Measurements from ENCODE around the gene PCDHB1.
A peak's percentile ranks its signal among the peaks of the same experiment; 100 is the strongest.

GRCh38 chr5:141094481-141095262 lies 43.5 kb downstream of the PCDHB1 start, which contains the start of gene PCDHB2:
- peak in 3 of 5 experiments; percentile 8 to 34 (median 19) for TF ChIP-seq CTCF (IDR thresholded peaks at IDR 0.05)
- no peak for TF ChIP-seq EP300 (IDR thresholded peaks at IDR 0.05)
- TF ChIP-seq POLR2A (IDR thresholded peaks at IDR 0.05) = no peak
